IPS-NIHi11 (cell line): ENCODE measurements around the gene MPHOSPH9.
"Not testable (repeated sequence)": the region's sequence is repeated elsewhere in the genome, so short reads cannot be mapped to it uniquely, and the experiment has no call there.

Experiments
- DNase-seq: peaks from one replicate; pipeline ENCODE4 v3.0.0; 2012; ENCODE audit warnings: mixed read lengths, low spot score

Gene MPHOSPH9

GRCh38 chr12:123260081-123260480 is 27.1 kb upstream of the MPHOSPH9 start:
- DNase-seq = no peak

GRCh38 chr12:123258593-123258992 is 25.7 kb upstream of the MPHOSPH9 start:
- no peak for DNase-seq

- DNase-seq = no peak
These were observed 22.0 kb upstream of the MPHOSPH9 start for GRCh38 chr12:123254853-123255446.

- DNase-seq = no peak
These were observed 20.9 kb upstream of the MPHOSPH9 start for GRCh38 chr12:123253641-123254459.

GRCh38 chr12:123252365-123252764 is 19.4 kb upstream of the MPHOSPH9 start:
- DNase-seq = not testable (repeated sequence)

- DNase-seq = no peak
These were observed 18.6 kb upstream of the MPHOSPH9 start for GRCh38 chr12:123251403-123252076.

- DNase-seq = peak; percentile 29
These were observed 17.8 kb upstream of the MPHOSPH9 start for GRCh38 chr12:123250471-123251383.

- not testable (repeated sequence) for DNase-seq
These were observed 16.2 kb upstream of the MPHOSPH9 start for GRCh38 chr12:123248996-123249741.

GRCh38 chr12:123248129-123248528 is 15.2 kb upstream of the MPHOSPH9 start:
- DNase-seq = not testable (repeated sequence)

- DNase-seq = no peak
These were observed 12.7 kb upstream of the MPHOSPH9 start for GRCh38 chr12:123245678-123246077.

GRCh38 chr12:123243671-123244262 is 10.8 kb upstream of the MPHOSPH9 start:
- DNase-seq = no peak

- DNase-seq = no peak
These were observed 9.4 kb upstream of the MPHOSPH9 start for GRCh38 chr12:123242116-123242904.

- DNase-seq = no peak
These were observed 6.0 kb upstream of the MPHOSPH9 start for GRCh38 chr12:123238961-123239360.

GRCh38 chr12:123238330-123238682 is 5.4 kb upstream of the MPHOSPH9 start:
- no peak for DNase-seq

GRCh38 chr12:123237646-123238329 is 4.8 kb upstream of the MPHOSPH9 start:
- DNase-seq = no peak

- no peak for DNase-seq
These were observed 766 bp upstream of the MPHOSPH9 start for GRCh38 chr12:123233505-123234308.

- no peak for DNase-seq
These were observed 502 bp downstream of the MPHOSPH9 start for GRCh38 chr12:123232472-123232806.

GRCh38 chr12:123231931-123232330 is 1.0 kb downstream of the MPHOSPH9 start:
- DNase-seq = no peak

GRCh38 chr12:123229051-123229450 is 3.9 kb downstream of the MPHOSPH9 start:
- no peak for DNase-seq
